ENCODE results near the gene TSC22D2.
A peak's percentile ranks its signal among the peaks of the same experiment; 100 is the strongest.

The TSC22D2 gene

GRCh38 chr3:150385296-150386242 lies 22.5 kb upstream of the TSC22D2 start:
- DNase-seq (ENCODE audit: low spot score): no peak

- no peak for DNase-seq (ENCODE audit: low spot score)
Observed at GRCh38 chr3:150388498-150389418, 19.3 kb upstream of the TSC22D2 start.

GRCh38 chr3:150390087-150390486 lies 18.0 kb upstream of the TSC22D2 start:
- DNase-seq (ENCODE audit: low spot score): no peak

- no peak for DNase-seq (ENCODE audit: low spot score)
Observed at GRCh38 chr3:150391161-150391560, 16.9 kb upstream of the TSC22D2 start.

- no peak for DNase-seq (ENCODE audit: low spot score)
Observed at GRCh38 chr3:150393745-150394144, 14.4 kb upstream of the TSC22D2 start.

- no peak for DNase-seq (ENCODE audit: low spot score)
Observed at GRCh38 chr3:150394606-150395005, 13.5 kb upstream of the TSC22D2 start.

GRCh38 chr3:150396491-150396890 lies 11.6 kb upstream of the TSC22D2 start:
- DNase-seq (ENCODE audit: low spot score): no peak

- DNase-seq (ENCODE audit: low spot score): no peak
Observed at GRCh38 chr3:150396956-150397550, 11.0 kb upstream of the TSC22D2 start.

- no peak for DNase-seq (ENCODE audit: low spot score)
Observed at GRCh38 chr3:150399060-150399459, 9.0 kb upstream of the TSC22D2 start.

GRCh38 chr3:150401285-150401684 lies 6.8 kb upstream of the TSC22D2 start:
- DNase-seq (ENCODE audit: low spot score): no peak

- no peak for DNase-seq (ENCODE audit: low spot score)
Observed at GRCh38 chr3:150402217-150402616, 5.9 kb upstream of the TSC22D2 start.

- DNase-seq (ENCODE audit: low spot score): no peak
Observed at GRCh38 chr3:150404023-150404422, 4.1 kb upstream of the TSC22D2 start.

- no peak for DNase-seq (ENCODE audit: low spot score)
Observed at GRCh38 chr3:150407051-150407807, 869 bp upstream of the TSC22D2 start.

- DNase-seq (ENCODE audit: low spot score): peak; percentile 75
Observed at GRCh38 chr3:150407808-150408220, 284 bp upstream of the TSC22D2 start.

GRCh38 chr3:150409125-150409511 lies 1.0 kb downstream of the TSC22D2 start:
- DNase-seq (ENCODE audit: low spot score): no peak

GRCh38 chr3:150409512-150410310 lies 1.6 kb downstream of the TSC22D2 start:
- DNase-seq (ENCODE audit: low spot score): peak; percentile 80

GRCh38 chr3:150410311-150411105 lies 2.4 kb downstream of the TSC22D2 start:
- peak; percentile 62 for DNase-seq (ENCODE audit: low spot score)

GRCh38 chr3:150411106-150411460 lies 3.0 kb downstream of the TSC22D2 start:
- DNase-seq (ENCODE audit: low spot score): no peak

- DNase-seq (ENCODE audit: low spot score): no peak
Observed at GRCh38 chr3:150411546-150411945, 3.4 kb downstream of the TSC22D2 start.

GRCh38 chr3:150411976-150412375 lies 3.9 kb downstream of the TSC22D2 start:
- no peak for DNase-seq (ENCODE audit: low spot score)

Data from Ammon's horn (tissue), 1 donor.